Measurements from ENCODE around the gene TNKS1BP1.
"Not testable (repeated sequence)": the region's sequence is repeated elsewhere in the genome, so short reads cannot be mapped to it uniquely, and the experiment has no call there.

DNA sequence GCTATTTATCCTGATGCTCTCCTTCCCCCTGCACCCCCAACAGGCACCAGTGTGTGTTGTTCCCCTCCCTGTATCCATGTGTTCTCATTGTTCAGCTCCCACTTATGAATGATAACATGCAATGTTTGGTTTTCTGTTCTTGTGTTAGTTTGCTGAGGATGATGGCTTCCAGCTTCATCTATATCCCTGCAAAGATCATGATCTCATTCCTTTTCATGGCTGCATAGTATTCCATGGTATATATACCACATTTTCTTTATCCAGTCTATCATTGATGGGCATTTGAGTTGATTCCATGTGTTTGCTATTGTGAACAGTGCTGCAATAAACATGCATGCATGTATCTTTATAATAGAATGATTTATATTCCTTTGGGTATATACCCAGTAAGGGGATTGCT is 36.7 kb upstream of the TNKS1BP1 start:
- TF ChIP-seq, protein P1, sequence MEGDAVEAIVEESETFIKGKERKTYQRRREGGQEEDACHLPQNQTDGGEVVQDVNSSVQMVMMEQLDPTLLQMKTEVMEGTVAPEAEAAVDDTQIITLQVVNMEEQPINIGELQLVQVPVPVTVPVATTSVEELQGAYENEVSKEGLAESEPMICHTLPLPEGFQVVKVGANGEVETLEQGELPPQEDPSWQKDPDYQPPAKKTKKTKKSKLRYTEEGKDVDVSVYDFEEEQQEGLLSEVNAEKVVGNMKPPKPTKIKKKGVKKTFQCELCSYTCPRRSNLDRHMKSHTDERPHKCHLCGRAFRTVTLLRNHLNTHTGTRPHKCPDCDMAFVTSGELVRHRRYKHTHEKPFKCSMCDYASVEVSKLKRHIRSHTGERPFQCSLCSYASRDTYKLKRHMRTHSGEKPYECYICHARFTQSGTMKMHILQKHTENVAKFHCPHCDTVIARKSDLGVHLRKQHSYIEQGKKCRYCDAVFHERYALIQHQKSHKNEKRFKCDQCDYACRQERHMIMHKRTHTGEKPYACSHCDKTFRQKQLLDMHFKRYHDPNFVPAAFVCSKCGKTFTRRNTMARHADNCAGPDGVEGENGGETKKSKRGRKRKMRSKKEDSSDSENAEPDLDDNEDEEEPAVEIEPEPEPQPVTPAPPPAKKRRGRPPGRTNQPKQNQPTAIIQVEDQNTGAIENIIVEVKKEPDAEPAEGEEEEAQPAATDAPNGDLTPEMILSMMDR (IDR thresholded peaks at IDR 0.05; ENCODE audit: low read depth, low read length, poor library complexity, severe bottlenecking) = not testable (repeated sequence)
- TF ChIP-seq EZH2phosphoT487 (IDR thresholded peaks at IDR 0.05; ENCODE audit: borderline replicate concordance, low read length) = not testable (repeated sequence)
